ENCODE results near the gene PLBD1.

The PLBD1 gene, protein sequence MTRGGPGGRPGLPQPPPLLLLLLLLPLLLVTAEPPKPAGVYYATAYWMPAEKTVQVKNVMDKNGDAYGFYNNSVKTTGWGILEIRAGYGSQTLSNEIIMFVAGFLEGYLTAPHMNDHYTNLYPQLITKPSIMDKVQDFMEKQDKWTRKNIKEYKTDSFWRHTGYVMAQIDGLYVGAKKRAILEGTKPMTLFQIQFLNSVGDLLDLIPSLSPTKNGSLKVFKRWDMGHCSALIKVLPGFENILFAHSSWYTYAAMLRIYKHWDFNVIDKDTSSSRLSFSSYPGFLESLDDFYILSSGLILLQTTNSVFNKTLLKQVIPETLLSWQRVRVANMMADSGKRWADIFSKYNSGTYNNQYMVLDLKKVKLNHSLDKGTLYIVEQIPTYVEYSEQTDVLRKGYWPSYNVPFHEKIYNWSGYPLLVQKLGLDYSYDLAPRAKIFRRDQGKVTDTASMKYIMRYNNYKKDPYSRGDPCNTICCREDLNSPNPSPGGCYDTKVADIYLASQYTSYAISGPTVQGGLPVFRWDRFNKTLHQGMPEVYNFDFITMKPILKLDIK

DNA sequence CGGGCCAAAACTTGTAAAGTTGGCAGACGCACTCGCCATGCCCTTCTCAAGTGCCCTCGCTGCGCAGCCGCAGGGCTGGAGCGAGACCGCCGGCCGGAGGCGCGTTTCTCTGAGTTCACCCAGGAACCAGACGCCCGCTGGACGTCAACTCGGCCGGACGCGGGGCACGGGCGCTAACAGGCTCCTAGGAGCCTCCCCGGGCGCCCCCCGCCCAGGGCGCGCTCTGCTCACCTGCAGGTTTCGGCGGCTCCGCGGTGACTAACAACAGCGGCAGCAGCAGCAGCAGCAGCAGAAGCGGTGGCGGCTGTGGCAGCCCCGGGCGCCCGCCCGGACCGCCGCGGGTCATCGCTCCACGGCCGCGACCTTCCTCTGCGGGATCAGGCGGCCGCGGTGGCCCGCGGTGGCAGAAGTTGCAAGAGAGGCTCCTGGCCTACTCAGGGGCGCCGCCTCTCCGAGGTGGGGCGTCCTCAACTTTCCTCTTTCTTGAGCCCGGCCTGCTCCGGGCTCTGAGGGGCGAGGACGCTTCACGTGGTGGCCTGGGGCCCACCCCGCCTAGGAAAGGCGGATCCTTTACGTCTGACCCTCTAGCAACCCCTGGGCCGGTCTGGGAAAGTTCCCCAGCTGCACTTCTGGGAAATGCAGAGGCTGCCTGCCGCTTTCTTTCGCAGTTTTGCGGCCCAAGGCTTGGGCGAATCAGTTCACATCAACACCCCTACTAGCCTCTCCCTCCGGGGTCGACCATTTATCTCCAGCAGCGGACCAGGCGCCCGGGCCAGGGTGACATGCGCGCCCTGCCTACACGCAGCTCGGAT is at the start of gene PLBD1:
Gene PLBD1, minus strand, starts transcription at position 533 of the 812 bp plus-strand sequence. Its CDS starts 187 bp downstream, at position 346.
- TF ChIP-seq POLR2A (IDR thresholded peaks at IDR 0.05; ENCODE audit: extremely low read depth, insufficient read length) (no peak), MYC (IDR thresholded peaks at IDR 0.05; ENCODE audit: low read depth, low read length) (no peak)
- TF ChIP-seq, protein P1, sequence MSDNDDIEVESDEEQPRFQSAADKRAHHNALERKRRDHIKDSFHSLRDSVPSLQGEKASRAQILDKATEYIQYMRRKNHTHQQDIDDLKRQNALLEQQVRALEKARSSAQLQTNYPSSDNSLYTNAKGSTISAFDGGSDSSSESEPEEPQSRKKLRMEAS (IDR thresholded peaks at IDR 0.05; ENCODE audit: low read depth, low read length) = no peak
- TF ChIP-seq, protein P2, sequence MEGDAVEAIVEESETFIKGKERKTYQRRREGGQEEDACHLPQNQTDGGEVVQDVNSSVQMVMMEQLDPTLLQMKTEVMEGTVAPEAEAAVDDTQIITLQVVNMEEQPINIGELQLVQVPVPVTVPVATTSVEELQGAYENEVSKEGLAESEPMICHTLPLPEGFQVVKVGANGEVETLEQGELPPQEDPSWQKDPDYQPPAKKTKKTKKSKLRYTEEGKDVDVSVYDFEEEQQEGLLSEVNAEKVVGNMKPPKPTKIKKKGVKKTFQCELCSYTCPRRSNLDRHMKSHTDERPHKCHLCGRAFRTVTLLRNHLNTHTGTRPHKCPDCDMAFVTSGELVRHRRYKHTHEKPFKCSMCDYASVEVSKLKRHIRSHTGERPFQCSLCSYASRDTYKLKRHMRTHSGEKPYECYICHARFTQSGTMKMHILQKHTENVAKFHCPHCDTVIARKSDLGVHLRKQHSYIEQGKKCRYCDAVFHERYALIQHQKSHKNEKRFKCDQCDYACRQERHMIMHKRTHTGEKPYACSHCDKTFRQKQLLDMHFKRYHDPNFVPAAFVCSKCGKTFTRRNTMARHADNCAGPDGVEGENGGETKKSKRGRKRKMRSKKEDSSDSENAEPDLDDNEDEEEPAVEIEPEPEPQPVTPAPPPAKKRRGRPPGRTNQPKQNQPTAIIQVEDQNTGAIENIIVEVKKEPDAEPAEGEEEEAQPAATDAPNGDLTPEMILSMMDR (IDR thresholded peaks at IDR 0.05; ENCODE audit: low read depth, low read length) = no peak
- H3K4me3 ChIP-seq (ENCODE audit: low read depth, low read length) = no peak within 1 kb of the TSS
- DNase-seq (ENCODE audit: low read depth) = no peak

DNA sequence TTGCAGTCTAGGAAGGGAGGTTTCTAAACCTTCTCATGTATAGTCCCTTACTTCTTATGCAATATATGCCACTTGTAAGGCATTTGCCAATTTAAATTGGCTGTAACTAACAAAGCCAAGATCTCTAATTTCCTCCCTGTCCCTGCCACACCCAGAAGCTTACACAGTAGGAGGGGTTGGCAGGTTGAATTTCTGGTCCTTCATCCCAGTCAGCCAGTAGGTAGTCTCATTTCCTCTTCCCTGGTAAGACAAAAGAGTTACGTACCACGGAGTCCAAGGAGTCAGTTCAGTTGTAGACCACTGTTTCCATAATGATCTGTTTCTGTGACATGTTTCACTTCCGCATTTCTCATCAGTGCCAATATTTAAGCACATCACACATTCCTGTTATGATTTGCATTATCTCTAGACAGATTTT is 47.0 kb upstream of the PLBD1 start:
- TF ChIP-seq, protein P1 (IDR thresholded peaks at IDR 0.05; ENCODE audit: low read depth, low read length) = no peak
- no peak for TF ChIP-seq MYC (IDR thresholded peaks at IDR 0.05; ENCODE audit: low read depth, low read length)
- no peak for TF ChIP-seq POLR2A (IDR thresholded peaks at IDR 0.05; ENCODE audit: extremely low read depth, insufficient read length)
- TF ChIP-seq, protein P2 (IDR thresholded peaks at IDR 0.05; ENCODE audit: low read depth, low read length) = no peak
- DNase-seq (ENCODE audit: low read depth) = peak; percentile 63

DNA sequence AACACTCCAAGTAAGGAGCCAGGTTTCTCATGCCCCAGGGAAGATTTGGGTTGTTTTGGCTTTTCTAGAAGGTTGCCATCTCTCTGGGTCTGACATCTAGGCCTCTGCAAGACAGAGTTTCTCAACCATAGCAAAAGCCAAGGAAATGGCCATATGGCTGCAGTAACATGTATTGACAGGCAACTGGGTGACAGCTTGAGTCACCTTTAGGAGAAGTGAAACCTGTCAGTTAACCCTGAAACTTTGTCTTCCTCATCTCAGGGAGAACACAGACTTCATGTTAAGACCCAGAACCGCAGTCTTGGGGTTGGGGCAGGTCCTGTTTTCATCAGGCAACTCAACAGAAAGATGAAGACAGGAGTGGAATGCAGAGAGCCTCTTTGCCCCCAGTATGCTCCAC is 46.0 kb upstream of the PLBD1 start:
- TF ChIP-seq, protein P1 (IDR thresholded peaks at IDR 0.05; ENCODE audit: low read depth, low read length) = no peak
- TF ChIP-seq, protein P2 (IDR thresholded peaks at IDR 0.05; ENCODE audit: low read depth, low read length) = no peak
- peak; percentile 42 for DNase-seq (ENCODE audit: low read depth)
- no peak overlapping the region for H3K4me3 ChIP-seq (ENCODE audit: low read depth, low read length)

More for the DNA sequence above, 47.0 kb upstream of the PLBD1 start:
- H3K4me3 ChIP-seq (ENCODE audit: low read depth, low read length) = no peak overlapping the region

DNA sequence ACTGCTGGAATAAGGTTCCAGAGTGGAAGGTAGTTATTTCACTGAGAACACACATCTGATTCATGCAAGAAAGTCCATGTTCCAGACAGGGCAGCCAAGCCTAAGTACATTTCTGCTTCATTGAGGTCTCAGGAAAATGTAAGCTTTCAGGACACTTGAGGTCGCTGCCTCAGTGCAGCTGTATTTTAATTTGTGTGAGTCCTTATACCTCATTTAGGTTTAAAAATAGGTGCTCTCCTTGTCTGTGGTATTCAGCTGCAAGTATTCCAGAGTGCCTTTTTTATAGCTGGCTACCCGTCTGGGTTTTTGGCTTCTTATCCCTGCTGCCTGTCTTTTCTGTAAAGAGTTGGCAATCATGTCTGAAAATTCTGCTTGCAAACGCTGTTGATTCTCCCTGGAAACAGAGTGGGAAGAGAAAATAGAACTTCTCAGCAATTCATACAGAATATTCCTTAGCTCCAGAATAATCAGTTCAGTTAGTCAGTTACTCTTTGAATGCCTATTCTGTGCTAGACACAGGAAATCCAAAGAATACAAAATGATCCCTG is 45.3 kb upstream of the PLBD1 start:
- TF ChIP-seq, protein P1 (IDR thresholded peaks at IDR 0.05; ENCODE audit: low read depth, low read length) = no peak
- TF ChIP-seq MYC (IDR thresholded peaks at IDR 0.05; ENCODE audit: low read depth, low read length) (no peak), POLR2A (IDR thresholded peaks at IDR 0.05; ENCODE audit: extremely low read depth, insufficient read length) (no peak)
- TF ChIP-seq, protein P2 (IDR thresholded peaks at IDR 0.05; ENCODE audit: low read depth, low read length) = no peak
- DNase-seq (ENCODE audit: low read depth) = no peak
- H3K4me3 ChIP-seq (ENCODE audit: low read depth, low read length) = no peak overlapping the region

DNA sequence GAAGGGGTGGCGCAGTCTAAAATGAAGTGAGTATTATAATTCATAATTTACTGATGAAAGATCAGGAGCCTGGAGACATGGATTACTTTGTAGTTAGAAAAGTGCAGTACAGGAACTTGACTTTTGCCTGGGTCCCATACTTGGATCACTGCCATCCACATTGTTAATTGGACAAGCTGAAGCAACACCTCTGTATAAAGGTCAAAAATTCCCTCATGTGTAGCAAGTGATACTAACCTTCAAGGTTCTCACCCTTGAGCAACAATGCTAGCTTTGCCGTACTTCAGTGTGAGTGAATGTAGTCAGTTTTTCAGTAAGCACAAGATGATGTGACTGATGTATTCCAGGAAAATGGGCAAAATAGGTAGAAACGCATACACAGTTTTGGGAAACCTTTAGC is 44.6 kb upstream of the PLBD1 start:
- TF ChIP-seq POLR2A (IDR thresholded peaks at IDR 0.05; ENCODE audit: extremely low read depth, insufficient read length) = no peak
- TF ChIP-seq, protein P2 (IDR thresholded peaks at IDR 0.05; ENCODE audit: low read depth, low read length) = no peak
- no peak for TF ChIP-seq MYC (IDR thresholded peaks at IDR 0.05; ENCODE audit: low read depth, low read length)
- TF ChIP-seq, protein P1 (IDR thresholded peaks at IDR 0.05; ENCODE audit: low read depth, low read length) = no peak
- no peak overlapping the region for H3K4me3 ChIP-seq (ENCODE audit: low read depth, low read length)
- DNase-seq (ENCODE audit: low read depth) = no peak

All from NB4 (cell line).